HG02798 (cell line): ENCODE results near the gene NDUFB3.

Experiments
- ATAC-seq: cut with Tn5 transposase; IDR thresholded peaks from one replicate; pipeline ENCODE4 v1.9.1; 2021; ENCODE audit warnings: mild to moderate bottlenecking; ENCODE audit not compliant: unreplicated experiment, poor library complexity

NDUFB3 gene

GRCh38 chr2:201127152-201127511 is 55.3 kb downstream of the NDUFB3 start:
- ATAC-seq = no peak

DNA sequence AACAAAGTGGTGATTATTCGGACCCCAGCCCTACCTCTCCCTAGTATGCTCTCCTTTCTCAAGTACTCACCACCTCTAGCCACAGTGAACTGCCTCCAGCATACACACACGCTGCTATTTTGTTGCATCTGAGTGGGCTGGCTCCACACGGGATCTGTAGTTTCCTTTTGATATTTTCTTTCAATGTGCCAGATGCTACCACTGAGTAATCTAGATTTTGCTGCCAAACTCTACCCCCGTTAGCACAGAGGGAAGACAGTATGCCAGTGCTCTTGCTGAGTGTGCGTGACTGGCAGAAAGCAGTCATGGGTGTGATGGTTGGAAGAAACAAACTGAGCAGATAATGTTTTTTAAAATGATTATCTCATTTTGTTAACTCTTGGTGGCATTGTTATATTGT is 55.8 kb downstream of the NDUFB3 start:
- ATAC-seq = no peak

DNA sequence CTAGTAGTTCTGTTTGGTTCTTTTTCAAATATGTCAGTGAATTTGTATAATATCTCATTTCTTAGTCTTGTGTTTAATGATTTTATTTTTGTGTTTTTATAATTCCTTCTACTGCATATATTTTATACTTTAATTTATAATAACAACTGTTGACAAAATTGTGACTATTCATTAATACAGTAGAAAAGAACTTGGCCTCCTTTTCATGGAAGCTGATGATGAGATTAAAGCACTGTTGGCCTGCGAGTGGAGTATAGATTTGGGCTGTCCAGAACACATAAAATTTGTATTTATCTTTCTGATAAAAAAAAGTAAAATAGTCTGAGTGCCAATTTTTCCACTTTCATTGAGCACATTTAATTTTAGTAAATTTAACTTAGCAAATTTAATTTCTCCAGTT is 56.2 kb downstream of the NDUFB3 start:
- no peak for ATAC-seq

GRCh38 chr2:201128933-201129505 is 57.2 kb downstream of the NDUFB3 start:
- ATAC-seq = peak; percentile 23

DNA sequence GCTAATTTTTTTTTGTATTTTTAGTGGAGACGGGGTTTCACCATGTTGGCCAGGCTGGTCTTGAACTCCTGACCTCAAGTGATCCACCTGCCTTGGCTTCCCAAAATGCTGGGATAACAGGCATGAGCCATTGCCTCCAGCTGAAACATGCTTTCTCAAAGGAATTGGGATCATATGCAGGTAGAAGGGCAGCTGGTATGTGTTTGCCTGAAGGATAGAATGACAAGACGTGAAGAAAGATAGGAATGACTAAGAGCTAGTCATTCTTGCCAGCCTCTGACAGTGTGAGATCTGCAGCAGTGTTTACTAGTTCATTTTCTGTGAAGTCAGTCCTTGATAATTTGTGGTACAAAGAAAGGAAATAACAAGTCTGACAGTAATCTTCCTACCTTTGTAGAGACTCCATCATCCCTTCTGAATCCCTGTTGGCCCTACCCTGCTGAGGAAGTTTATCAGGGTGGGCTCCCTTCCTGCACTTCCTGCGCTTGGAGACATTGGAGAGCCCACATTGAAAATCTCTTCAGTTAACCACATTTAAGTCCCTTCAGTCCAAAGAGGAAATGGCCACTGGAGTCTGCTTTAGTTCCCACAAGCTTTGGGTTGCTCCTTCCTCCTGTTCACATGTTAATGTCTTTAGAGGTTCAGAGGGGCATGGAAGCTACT is 58.9 kb downstream of the NDUFB3 start:
- no peak for ATAC-seq

- no peak for ATAC-seq
Observed at GRCh38 chr2:201132518-201132917, 60.7 kb downstream of the NDUFB3 start.
